Fibroblast of pulmonary artery (primary cell): ENCODE results near the gene VANGL1.

ENCODE experiments used
- DNase-seq: peaks from one replicate; pipeline ENCODE4 v3.0.0-alpha.2; 2010; ENCODE audit warnings: low read depth
- H3K4me3 ChIP-seq: replicated peaks from 2 replicates; pipeline ENCODE4 v1.5.1; 2011; ENCODE audit warnings: low read depth, mild to moderate bottlenecking, control low read depth, low read length, moderate library complexity
- TF ChIP-seq, protein P1 (sequence below): IDR thresholded peaks from 2 replicates; pipeline ENCODE4 v1.5.1; 2011; ENCODE audit warnings: mild to moderate bottlenecking, control low read depth, low read length, inconsistent platforms; ENCODE audit errors: missing control alignments

The VANGL1 gene

GRCh38 chr1:115694805-115695204 is 53.0 kb downstream of the VANGL1 start:
- TF ChIP-seq, protein P1, sequence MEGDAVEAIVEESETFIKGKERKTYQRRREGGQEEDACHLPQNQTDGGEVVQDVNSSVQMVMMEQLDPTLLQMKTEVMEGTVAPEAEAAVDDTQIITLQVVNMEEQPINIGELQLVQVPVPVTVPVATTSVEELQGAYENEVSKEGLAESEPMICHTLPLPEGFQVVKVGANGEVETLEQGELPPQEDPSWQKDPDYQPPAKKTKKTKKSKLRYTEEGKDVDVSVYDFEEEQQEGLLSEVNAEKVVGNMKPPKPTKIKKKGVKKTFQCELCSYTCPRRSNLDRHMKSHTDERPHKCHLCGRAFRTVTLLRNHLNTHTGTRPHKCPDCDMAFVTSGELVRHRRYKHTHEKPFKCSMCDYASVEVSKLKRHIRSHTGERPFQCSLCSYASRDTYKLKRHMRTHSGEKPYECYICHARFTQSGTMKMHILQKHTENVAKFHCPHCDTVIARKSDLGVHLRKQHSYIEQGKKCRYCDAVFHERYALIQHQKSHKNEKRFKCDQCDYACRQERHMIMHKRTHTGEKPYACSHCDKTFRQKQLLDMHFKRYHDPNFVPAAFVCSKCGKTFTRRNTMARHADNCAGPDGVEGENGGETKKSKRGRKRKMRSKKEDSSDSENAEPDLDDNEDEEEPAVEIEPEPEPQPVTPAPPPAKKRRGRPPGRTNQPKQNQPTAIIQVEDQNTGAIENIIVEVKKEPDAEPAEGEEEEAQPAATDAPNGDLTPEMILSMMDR: no peak
- no peak for DNase-seq
- no peak overlapping the region for H3K4me3 ChIP-seq

DNA sequence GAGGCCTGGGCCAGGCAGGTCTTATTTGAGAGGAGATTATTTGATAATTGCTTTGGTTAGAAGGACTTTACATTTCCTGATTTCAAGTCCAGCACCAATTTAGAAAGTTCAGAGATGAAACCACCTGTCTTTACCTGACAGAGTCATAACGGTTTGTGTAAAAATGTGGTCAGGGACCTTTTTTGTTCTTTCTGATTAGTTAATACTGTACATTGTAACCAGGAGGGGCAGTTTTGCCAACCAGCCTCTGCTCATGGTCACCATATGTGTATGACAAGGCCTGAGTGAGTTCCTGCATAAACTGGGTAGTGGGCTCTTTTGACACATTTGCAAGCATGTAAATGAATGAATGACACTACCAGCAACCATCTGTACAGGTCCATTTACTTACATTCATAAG is 55.8 kb downstream of the VANGL1 start:
- no peak for DNase-seq
- TF ChIP-seq, protein P1: no peak

DNA sequence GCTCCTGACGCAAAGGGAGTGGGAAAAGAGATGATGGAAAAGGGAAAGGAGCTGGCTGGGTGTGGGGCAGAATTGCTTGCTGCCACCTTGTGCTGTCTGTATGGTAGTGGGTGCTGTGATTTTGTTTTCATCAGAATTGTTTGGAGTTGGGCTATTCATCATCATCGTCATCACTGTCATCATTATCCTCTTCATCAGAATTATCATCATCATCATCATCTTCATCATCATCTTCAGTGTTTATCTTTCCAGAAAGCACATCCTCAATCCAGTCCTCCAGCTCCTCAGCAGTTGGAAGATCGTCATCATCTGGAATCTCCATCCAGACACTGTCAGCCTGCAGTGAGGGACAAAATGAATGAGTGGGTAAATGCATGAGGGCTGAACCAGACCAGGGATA is 59.3 kb downstream of the VANGL1 start:
- DNase-seq: no peak
- TF ChIP-seq, protein P1: no peak
- no peak overlapping the region for H3K4me3 ChIP-seq

More for the DNA sequence above, 55.8 kb downstream of the VANGL1 start:
- no peak overlapping the region for H3K4me3 ChIP-seq

- TF ChIP-seq, protein P1: no peak
- DNase-seq: no peak
Observed at GRCh38 chr1:115702959-115703358, 61.2 kb downstream of the VANGL1 start.

GRCh38 chr1:115705085-115705951 is 63.5 kb downstream of the VANGL1 start:
- TF ChIP-seq, protein P1: no peak
- DNase-seq: no peak
- H3K4me3 ChIP-seq: no peak overlapping the region

More at GRCh38 chr1:115702959-115703358, 61.2 kb downstream of the VANGL1 start:
- no peak overlapping the region for H3K4me3 ChIP-seq

- no peak overlapping the region for H3K4me3 ChIP-seq
- TF ChIP-seq, protein P1: no peak
- DNase-seq: no peak
Observed at GRCh38 chr1:115705963-115706362, 64.2 kb downstream of the VANGL1 start.
